Stimulated activated naive CD4-positive, alpha-beta T cell treated with Interleukin-2 at 50 U/mL for 16 hours (primary cell): Measurements from ENCODE around the gene OPTN.
"Not testable (repeated sequence)": the region's sequence is repeated elsewhere in the genome, so short reads cannot be mapped to it uniquely, and the experiment has no call there.

Experiments
- DNase-seq: peaks from one replicate; lab custom pipeline; 2025; lab: John Stamatoyannopoulos, UW

OPTN gene

DNA sequence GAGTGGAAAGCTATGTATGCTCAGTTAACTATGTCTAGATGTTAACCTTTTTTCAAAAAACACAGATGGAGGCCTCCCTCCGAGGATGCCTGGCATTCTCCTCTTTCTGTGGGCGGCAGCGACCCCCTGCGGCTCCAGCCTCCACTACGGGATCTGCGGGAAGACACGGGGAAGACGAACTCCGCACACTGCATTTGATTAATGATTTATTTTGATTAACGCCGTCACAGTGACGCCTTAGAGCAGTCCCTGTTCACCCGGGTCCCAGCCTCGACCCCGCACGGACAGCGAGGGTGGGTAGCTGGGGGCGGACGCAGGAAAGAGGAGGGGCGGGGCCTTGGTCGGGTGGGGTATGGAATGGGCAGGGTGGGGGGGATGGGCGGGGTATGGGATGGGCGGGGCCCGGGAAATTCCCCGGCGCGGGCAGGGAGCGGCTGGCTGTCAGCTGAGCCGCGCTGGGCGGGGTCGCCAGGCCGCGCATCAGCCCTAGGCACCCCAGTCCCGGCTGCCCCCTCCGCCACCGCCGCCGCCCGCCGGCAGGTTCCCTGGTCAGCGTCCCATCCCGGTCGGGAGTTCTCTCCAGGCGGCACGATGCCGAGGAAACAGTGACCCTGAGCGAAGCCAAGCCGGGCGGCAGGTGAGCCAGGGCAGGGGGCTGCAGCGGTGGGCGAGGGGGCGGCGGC lies at the start of gene OPTN:
Gene OPTN (plus strand): TSS at position 498 of the 683 bp plus-strand sequence. CDS start 8,960 bp downstream, outside the sequence.
- DNase-seq: peak; percentile 83

DNA sequence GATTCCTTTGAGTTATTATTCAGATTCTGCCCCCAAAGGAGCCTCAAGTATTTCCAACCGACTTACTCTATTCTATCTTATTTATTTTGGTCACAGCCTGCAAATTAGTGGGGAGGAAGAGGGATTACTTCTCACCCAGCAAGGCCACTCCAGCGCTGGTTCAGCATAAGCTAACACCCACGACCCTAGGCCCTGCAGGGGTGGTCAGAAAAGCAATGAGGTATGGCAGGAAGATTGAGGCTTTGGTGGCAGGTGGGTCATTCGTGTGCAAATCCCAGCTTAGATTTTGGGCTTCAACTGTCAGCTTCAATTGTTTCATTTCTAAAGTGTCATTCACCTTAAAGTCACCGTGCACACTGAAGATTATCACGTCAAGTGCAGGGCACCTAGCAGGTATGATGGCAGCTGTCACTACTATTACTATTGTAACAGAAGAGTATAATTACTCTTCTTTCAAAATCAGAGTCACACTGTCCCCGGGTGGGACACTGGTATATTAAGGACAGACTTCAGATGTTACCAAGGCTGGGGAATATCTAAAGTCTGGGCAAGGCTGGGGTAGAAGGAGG lies 48.8 kb upstream of the OPTN start:
- DNase-seq: no peak

GRCh38 chr10:13053208-13053607 lies 46.8 kb upstream of the OPTN start:
- DNase-seq: not testable (repeated sequence)

GRCh38 chr10:13053794-13054462 lies 46.0 kb upstream of the OPTN start:
- no peak for DNase-seq

DNA sequence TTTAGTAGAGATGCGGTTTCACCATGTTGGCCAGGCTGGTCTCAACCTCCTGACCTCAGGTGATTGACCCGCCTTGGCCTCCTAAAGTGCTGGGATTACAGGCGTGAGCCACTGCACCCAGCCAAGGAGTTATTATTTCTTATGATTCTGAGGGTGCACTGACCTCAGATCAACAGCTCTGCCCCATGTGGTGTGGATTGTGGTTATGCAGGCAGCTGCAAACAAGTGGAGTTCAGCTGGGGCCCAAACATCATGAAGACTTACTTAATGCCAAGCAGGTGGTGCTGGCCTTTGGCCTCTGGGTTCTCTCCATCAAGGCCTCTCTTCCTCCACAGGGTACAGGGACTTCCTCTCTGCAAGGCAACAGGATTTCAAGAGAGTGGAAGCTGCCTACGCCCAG lies 45.1 kb upstream of the OPTN start:
- no peak for DNase-seq

GRCh38 chr10:13056456-13057077 lies 43.4 kb upstream of the OPTN start:
- no peak for DNase-seq

DNA sequence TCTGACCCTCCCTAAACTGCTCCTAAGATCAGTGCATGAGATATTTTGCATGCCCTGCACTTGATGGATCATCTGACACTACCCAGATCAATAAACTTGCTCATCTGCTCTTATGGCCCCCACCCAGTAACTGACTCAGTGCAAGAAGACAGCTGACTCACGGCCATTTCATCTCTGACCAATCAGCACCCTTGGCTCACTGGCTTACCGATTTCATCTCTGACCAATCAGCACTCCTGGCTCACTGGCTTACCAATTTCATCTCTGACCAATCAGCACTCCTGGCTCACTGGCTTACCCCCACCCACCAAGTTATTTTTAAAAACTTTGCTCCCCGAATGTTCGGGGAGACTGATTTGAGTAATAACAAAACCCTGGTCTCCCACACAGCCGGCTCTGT lies 37.2 kb upstream of the OPTN start:
- DNase-seq: peak; percentile 1

DNA sequence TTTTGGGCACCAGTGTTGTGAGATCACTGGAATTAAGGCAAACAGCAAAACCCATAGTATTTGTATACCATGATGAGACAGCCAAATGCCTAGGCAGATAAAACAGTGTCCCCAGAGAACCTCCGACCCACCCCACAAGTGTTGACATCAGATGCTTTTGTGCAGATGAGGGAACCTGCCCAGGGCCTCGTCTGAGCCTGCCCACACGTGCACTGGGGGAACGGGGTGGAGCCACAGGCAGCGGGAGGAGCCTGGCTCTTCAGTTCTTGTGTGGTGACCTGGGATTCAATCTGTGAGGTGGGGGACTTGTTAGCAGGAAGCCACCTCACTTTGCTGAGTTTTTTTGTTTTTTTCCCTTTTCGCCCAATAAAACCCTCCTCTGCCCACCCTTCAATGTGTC lies 33.4 kb upstream of the OPTN start:
- DNase-seq: no peak

DNA sequence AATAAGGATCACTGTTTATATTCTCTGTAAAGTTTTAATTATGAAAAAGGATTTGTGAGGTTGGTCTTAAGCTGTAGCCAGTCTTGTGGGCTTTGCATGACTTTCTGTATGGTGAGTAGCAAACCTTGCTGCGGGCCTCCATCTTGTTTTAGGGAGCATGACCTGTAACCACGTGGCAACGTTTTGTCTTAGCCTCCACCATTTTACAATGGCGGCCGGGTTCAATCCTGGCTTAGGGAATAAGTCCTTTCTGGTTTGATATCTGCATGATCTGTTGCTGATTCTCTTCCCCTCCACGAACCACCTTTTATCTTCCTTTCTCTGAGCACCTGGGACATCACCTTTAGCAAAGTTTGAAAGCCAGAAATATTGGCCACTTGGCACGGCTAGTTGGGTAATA lies 32.5 kb upstream of the OPTN start:
- DNase-seq: no peak

- no peak for DNase-seq
Measured at GRCh38 chr10:13068071-13068470, 31.9 kb upstream of the OPTN start.

GRCh38 chr10:13068484-13068883 lies 31.5 kb upstream of the OPTN start:
- DNase-seq: no peak

DNA sequence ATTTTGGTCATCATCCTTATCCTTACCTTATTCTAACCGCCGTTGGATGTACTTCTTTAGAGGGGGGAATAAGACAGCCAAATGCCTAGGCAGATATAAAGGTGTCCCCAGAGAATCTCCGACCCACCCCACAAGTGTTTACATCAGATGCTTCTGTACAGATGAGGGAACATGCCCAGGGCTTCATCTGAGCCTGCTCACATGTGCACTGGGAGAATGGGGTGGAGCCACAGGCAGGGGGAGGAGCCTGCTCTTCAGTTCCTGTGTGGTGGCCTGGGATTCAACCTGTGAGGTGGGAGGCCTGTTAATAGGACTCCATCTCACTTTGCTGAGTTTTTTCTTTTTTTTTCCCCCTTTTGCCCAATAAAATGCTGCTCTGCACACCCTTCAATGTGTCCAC lies 27.6 kb upstream of the OPTN start:
- no peak for DNase-seq

- peak; percentile 24 for DNase-seq
Measured at GRCh38 chr10:13074563-13075451, 25.2 kb upstream of the OPTN start.

DNA sequence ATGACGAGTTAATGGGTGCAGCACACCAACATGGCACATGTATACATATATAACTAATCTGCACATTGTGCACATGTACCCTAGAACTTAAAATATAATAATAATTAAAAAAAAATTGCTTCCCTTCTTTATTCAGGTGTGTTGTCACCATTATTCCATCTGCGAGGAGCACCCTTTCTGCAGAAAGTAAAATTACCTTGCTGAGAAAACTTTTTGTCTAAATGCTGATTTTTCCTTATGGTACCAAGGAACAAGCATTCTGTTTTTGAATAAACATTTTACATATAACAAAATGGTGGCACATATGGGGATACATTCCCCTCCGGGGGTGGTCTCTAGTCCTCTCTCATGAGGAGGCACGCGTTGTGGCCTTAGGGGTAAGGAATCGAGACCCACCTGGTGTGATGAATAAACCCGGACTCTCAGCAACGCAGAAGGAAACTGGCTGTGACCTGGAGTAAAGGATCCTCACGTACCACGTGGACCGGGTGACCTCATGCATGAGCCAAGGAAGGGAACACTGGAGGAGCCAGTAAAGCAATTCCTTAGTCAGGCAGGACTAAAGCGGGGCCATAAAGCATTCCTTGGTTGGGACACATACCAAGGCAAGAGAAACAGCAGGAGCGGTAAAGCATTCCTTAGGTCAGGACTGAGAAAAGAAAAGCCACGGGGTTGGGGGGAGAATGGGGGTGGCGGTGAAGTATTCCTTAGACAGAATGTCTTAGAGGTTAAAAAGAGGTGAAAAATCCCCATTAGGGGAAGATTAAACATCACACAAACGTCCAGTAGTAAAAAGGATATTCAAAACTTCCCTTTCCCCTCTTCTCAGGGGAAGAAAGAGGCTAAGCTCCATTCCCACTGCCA lies 20.8 kb upstream of the OPTN start:
- DNase-seq: no peak

- DNase-seq: no peak
Measured at GRCh38 chr10:13079776-13080050, 20.2 kb upstream of the OPTN start.

GRCh38 chr10:13080643-13081042 lies 19.3 kb upstream of the OPTN start:
- no peak for DNase-seq

- not testable (repeated sequence) for DNase-seq
Measured at GRCh38 chr10:13083700-13084099, 16.3 kb upstream of the OPTN start.

DNA sequence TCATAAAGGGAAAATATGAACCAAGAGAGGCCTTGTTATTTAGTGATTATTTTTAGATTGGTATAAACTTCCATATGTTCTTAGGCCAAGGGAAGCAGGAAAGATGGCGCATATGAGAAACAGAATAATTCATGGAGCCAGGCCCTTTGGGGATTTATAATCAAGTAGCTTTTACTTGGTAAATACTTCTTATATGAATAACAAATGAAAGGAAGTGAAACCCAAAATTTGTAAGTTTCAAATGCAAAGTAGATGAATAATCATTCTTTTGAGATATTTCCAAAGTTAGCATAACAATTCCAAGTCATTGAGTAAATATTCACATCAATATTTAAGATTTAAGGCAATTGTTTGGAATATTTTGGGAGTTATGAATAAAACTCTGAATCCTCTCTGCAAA lies 13.9 kb upstream of the OPTN start:
- DNase-seq: no peak

DNA sequence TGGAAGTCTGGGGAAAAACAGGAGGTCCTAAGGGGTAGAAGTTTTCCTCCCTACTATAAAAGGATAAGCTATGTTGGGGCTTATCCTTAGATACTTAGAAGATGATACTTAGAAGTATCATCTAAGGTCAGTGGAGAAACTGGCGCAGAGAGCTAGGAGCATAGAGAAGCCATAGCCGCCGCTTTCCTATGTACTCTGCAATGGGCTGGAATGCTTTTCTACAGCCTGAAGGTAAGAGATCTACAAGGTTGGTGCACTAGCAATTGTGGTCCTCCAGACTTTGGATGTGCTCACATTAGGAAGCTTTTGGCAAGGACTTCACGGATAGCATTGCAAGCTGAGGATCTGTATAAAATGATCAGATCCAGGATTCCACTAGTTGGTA lies 12.4 kb upstream of the OPTN start:
- no peak for DNase-seq

DNA sequence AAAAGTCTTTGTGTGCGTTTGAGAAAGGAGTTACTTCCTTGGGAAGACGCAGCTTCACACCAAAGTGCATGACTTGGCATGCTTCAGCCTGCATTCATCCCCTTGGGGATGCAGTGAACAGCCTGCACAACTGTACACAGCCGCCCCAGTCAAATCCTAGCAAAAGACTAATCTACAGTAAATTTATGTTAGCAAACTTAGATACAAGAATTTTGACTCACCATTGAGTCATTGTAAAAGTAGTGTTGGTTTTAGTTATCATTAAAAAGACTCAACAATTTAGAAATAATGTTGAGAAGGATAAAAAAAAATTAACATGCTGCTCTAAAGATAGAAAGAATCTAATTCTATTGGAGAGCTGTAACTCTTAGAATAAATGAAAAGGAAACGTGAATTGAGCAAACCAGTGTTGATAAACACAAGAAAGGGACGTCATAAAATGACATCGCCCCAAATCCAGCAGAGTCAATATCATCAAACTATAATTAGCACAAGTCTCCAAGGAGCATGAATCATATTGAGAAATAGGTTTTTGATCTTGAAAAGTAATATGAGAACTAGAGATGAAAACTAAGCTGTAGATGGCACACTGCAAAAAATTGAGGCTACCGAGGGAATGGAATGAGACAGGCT lies 11.9 kb upstream of the OPTN start:
- DNase-seq: no peak

DNA sequence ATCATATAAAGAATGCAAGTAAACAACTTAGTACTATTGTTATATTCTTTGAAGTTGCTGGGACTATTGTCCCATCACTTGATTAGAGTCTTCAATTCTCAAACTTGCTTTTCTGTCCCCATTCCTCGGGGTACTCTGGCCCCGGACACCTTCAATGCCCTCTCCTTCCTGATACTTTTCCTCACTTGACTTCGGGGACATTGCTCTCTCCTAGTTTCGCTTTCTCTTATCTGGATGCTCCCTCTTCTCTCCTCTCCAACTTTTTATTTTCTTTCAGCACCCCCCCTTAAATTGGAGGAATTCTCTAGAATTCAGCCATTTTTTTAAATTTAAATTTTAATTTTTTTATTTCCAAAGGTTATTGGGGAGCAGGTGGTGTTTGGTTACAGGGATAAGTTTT lies 10.6 kb upstream of the OPTN start:
- DNase-seq: no peak
